HepG2 (cell line): ENCODE measurements around the gene GSG1. TPM values are rescaled to one million over a fixed set of nuclear protein-coding genes. Genes with fewer than 3 reads are reported as not detected.

Experiments
- ATAC-seq: fragments of 200-7000 bp; cut with Tn5 transposase; 3 replicates; pipeline ENCODE4 v1.9.1; 2020; ENCODE audit warnings: mild to moderate bottlenecking, moderate library complexity
- BruUV-seq: library from RNA; stranded (reverse); fragments of 400-500 nt; replicated peaks from 2 replicates; lab custom pipeline; 2021; lab: Mats Ljungman, UMichigan
- CTCF ChIA-PET: fragments of 300-600 bp; formaldehyde crosslinking; extraction: SDS; loops from one replicate; lab custom pipeline; 2021; ENCODE audit warnings: low total read pairs, inconsistent platforms, low intra/inter-chr PET ratio; lab: Yijun Ruan, JAX
- POLR2A ChIA-PET: fragments of 350-600 bp; sonication (Branson Sonifier 250); formaldehyde crosslinking; loops from one replicate; lab custom pipeline; 2020; ENCODE audit warnings: antibody characterized with exemption, inconsistent platforms; lab: Yijun Ruan, JAX
- DNase-seq: peaks from one replicate; pipeline ENCODE4 v3.0.0-alpha.2; 2015; ENCODE audit warnings: low spot score
- FAIRE-seq: peaks from 3 replicates; lab custom pipeline; 2011; peaks lifted over from hg19 to GRCh38; lab: Jason Lieb, UNC
- H2AFZ ChIP-seq: one replicate; pipeline ENCODE4 v1.6.1; 2011; ENCODE audit warnings: low read length, inconsistent platforms
- H3K27ac ChIP-seq: fragments of 300-600 bp; 3 replicates; pipeline ENCODE4 v1.8.0; 2011; ENCODE audit warnings: mixed run types, mild to moderate bottlenecking, mixed read lengths, low read length, inconsistent platforms; ENCODE audit not compliant: insufficient read depth; ENCODE audit errors: extremely low read length
- H3K27me3 ChIP-seq, 2 experiments: fragments of 200-600 bp in 1 of 2; 2 replicates in 1 of 2; 3 replicates in 1 of 2; pipeline versions ENCODE4 v1.6.0 to v1.8.0; 2011; ENCODE audit warnings: low read length in 2 of 2, mild to moderate bottlenecking in 2 of 2, moderate library complexity in 2 of 2, inconsistent platforms in 1 of 2; ENCODE audit not compliant: insufficient read depth in 2 of 2, control insufficient read depth in 1 of 2
- H3K36me3 ChIP-seq, 2 experiments: fragments of 200-600 bp in 1 of 2; replicated peaks in 1 of 2; 2 replicates in 1 of 2; 3 replicates in 1 of 2; pipeline versions ENCODE4 v1.5.1 to v1.8.0; 2011; ENCODE audit warnings: low read length in 2 of 2, inconsistent platforms in 1 of 2; ENCODE audit not compliant: insufficient read depth in 2 of 2, control insufficient read depth in 1 of 2
- H3K4me1 ChIP-seq: 2 replicates; pipeline ENCODE4 v1.5.1; 2012; ENCODE audit warnings: low read length, inconsistent platforms; ENCODE audit not compliant: insufficient read depth
- H3K4me2 ChIP-seq: 2 replicates; pipeline ENCODE4 v1.6.0; 2011; ENCODE audit warnings: low read depth, low read length, inconsistent platforms
- H3K4me3 ChIP-seq, 3 experiments: fragments of 200-600 bp in 1 of 3; sonication (generic), shearing (Covaris generic) in 1 of 3; replicated peaks in 1 of 3; 2 replicates each; pipeline ENCODE4 v1.5.1; 2011 to 2016; ENCODE audit warnings: low read length in 3 of 3, inconsistent platforms in 2 of 3, low read depth in 2 of 3, mild to moderate bottlenecking in 2 of 3, control low read depth in 1 of 3, mixed read lengths in 1 of 3; ENCODE audit not compliant: insufficient read depth in 1 of 3
- H3K79me2 ChIP-seq: one replicate; pipeline ENCODE4 v1.6.1; 2011; ENCODE audit warnings: low read length, inconsistent platforms; ENCODE audit not compliant: insufficient read depth
- H3K9ac ChIP-seq: 2 replicates; pipeline ENCODE4 v1.6.0; 2011; ENCODE audit warnings: mild to moderate bottlenecking, low read depth, low read length, inconsistent platforms; ENCODE audit not compliant: insufficient read depth
- H3K9me3 ChIP-seq: 2 replicates; pipeline ENCODE4 v1.5.1; 2012; ENCODE audit warnings: mild to moderate bottlenecking, low read length
- H4K20me1 ChIP-seq: 2 replicates; pipeline ENCODE4 v1.6.0; 2011; ENCODE audit warnings: inconsistent platforms, mild to moderate bottlenecking, low read length, moderate library complexity; ENCODE audit not compliant: insufficient read depth
- MTA3 ChIP-seq: sonication (generic); formaldehyde crosslinking; IDR thresholded peaks from 2 replicates; pipeline ENCODE4 v1.4.0; 2020; ENCODE audit warnings: missing genetic modification reagents
- REL ChIP-seq: sonication (generic); formaldehyde crosslinking; conservative IDR thresholded peaks from 2 replicates; pipeline ENCODE4 v1.8.0; 2022; ENCODE audit warnings: mild to moderate bottlenecking, missing genetic modification reagents, moderate library complexity
- SMC3 ChIP-seq: IDR thresholded peaks from 2 replicates; pipeline ENCODE4 v1.6.1; 2011; ENCODE audit warnings: low read length, improper control_type of control experiment
- ZNF138 ChIP-seq: sonication (generic); formaldehyde crosslinking; IDR thresholded peaks from 2 replicates; pipeline ENCODE4 v1.5.0; 2020; ENCODE audit warnings: mild to moderate bottlenecking, low read depth, missing genetic modification reagents
- ZNF20 ChIP-seq: sonication (generic); formaldehyde crosslinking; IDR thresholded peaks from 2 replicates; pipeline ENCODE4 v1.4.0; 2020; ENCODE audit warnings: mild to moderate bottlenecking, moderate library complexity, missing genetic modification reagents
- ZNF605 ChIP-seq: sonication (generic); formaldehyde crosslinking; IDR thresholded peaks from 2 replicates; pipeline ENCODE4 v1.8.0; 2022; ENCODE audit warnings: mild to moderate bottlenecking, missing genetic modification reagents
- WGBS: methylation state at CpG from one replicate; pipeline ENCODE4 v1.1.6; 2017; ENCODE audit warnings: low lambda C conversion rate; 5-methylcytosine and 5-hydroxymethylcytosine counted together
- in situ Hi-C: cut with HindIII; loops from 2 replicates; pipeline ENCODE4 v1.10.0; 2017; ENCODE audit warnings: low pct_unique_long_range_greater_than_20kb; ENCODE audit not compliant: extremely low pct_ligation_motif_present
- intact Hi-C: fragments of 100-400 bp; cut with micrococcal nuclease; formaldehyde crosslinking; loops from one replicate; pipeline ENCODE4 v1.10.0; 2022; ENCODE audit not compliant: unreplicated experiment
- polyA plus RNA-seq, 8 experiments: library from polyadenylated mRNA; depleted of rRNA in 3 of 8; stranded (reverse) in 7 of 8; unstranded in 1 of 8; fragments of >200 nt; fragmentation: Illumina TruSeq in 4 of 8; extraction: Trizol in 4 of 8; gene quantifications; 2 replicates each; pipeline versions ENCODE4 v1.2.1 to v1.2.3, GENCODE V29; 2011 to 2016; ENCODE audit warnings: low read depth in 4 of 8, missing spikeins in 1 of 8, mixed read lengths in 1 of 8; ENCODE audit not compliant: insufficient read depth in 1 of 8
- total RNA-seq, 5 experiments: library from RNA; depleted of rRNA; stranded (reverse); fragments of >200 nt; fragmentation: Illumina TruSeq; extraction: Trizol; gene quantifications; 2 replicates each; pipeline ENCODE4 v1.2.3, GENCODE V29; 2016; ENCODE audit warnings: low read depth in 1 of 5
- TF ChIP-seq, protein P1 (sequence below): sonication (generic); formaldehyde crosslinking; IDR thresholded peaks from 2 replicates; pipeline ENCODE4 v1.5.1; 2020; ENCODE audit warnings: mild to moderate bottlenecking, missing genetic modification reagents, borderline replicate concordance
- TF ChIP-seq, protein P2 (sequence below): sonication (generic); formaldehyde crosslinking; IDR thresholded peaks from 2 replicates; pipeline ENCODE4 v1.8.1; 2022; ENCODE audit warnings: mild to moderate bottlenecking, missing genetic modification reagents
- TF ChIP-seq, protein P3 (sequence below): sonication (generic); formaldehyde crosslinking; IDR thresholded peaks from 2 replicates; pipeline ENCODE4 v1.4.0; 2020; ENCODE audit warnings: low read depth, missing genetic modification reagents

The GSG1 gene
- total and polyA plus RNA-seq, 2 of the 13 experiments (the other 11 are each of a cell fraction or from before 2014, with no cell fraction given): not detected

DNA sequence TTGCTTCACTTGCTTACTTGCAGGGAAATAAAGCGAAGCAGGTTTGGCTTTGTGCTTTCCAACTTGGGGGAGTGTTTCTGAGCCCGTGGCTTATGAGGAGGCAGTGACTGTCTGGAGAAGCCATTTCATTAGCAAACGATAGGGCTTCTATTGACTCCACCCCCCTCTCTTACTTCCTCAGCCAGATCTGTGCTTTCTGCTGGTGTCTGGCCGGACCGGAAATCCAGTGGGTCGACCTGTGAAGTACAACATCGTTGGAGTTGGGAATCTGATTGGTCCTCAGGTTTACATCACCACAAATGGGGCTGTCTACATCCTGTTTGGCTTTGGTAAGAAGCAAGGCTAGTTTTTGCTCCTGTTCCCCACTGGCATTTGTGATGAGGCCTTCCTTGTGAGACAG lies 37.0 kb downstream of the GSG1 start:
- FAIRE-seq: no peak
- H3K4me3 ChIP-seq: no peak overlapping the region
- in situ Hi-C loops (no loop called here), intact Hi-C loops (loop anchor here (1.0 kb wide), 1 partner anchor 11 kb away; no protein-coding TSS in a partner anchor)
- no peak overlapping the region for H3K9ac ChIP-seq
- H3K79me2 ChIP-seq: no peaks in the 10 kb centered on the region
- ChIA-PET CTCF (no interaction called here), POLR2A (no interaction called here)
- H4K20me1 ChIP-seq: no peaks in the 10 kb centered on the region
- ATAC-seq: no peak
- H3K9me3 ChIP-seq: no peaks in the 10 kb centered on the region
- H3K27ac ChIP-seq: no peak overlapping the region
- H2AFZ ChIP-seq: no peak overlapping the region
- peaks cover 4 to 27% of the 10 kb centered on the region in 2 experiments; a peak in 4 of 5 replicates for H3K36me3 ChIP-seq
- H3K4me2 ChIP-seq: no peak overlapping the region
- 80% methylated on average over 7 of the region's 7 CpGs for WGBS
- no peaks in the 10 kb centered on the region for H3K27me3 ChIP-seq
- no peaks in the 10 kb centered on the region for H3K4me1 ChIP-seq
- DNase-seq: no peak
- BruUV-seq: no TSS peak
- TF ChIP-seq MTA3 (CRISPR knock-in tag) (no peak), ZNF20 (no peak), ZNF138 (CRISPR knock-in tag) (no peak), ZNF605 (CRISPR knock-in tag) (no peak), SMC3 (no peak), REL (CRISPR knock-in tag) (no peak)
- TF ChIP-seq, protein P1, sequence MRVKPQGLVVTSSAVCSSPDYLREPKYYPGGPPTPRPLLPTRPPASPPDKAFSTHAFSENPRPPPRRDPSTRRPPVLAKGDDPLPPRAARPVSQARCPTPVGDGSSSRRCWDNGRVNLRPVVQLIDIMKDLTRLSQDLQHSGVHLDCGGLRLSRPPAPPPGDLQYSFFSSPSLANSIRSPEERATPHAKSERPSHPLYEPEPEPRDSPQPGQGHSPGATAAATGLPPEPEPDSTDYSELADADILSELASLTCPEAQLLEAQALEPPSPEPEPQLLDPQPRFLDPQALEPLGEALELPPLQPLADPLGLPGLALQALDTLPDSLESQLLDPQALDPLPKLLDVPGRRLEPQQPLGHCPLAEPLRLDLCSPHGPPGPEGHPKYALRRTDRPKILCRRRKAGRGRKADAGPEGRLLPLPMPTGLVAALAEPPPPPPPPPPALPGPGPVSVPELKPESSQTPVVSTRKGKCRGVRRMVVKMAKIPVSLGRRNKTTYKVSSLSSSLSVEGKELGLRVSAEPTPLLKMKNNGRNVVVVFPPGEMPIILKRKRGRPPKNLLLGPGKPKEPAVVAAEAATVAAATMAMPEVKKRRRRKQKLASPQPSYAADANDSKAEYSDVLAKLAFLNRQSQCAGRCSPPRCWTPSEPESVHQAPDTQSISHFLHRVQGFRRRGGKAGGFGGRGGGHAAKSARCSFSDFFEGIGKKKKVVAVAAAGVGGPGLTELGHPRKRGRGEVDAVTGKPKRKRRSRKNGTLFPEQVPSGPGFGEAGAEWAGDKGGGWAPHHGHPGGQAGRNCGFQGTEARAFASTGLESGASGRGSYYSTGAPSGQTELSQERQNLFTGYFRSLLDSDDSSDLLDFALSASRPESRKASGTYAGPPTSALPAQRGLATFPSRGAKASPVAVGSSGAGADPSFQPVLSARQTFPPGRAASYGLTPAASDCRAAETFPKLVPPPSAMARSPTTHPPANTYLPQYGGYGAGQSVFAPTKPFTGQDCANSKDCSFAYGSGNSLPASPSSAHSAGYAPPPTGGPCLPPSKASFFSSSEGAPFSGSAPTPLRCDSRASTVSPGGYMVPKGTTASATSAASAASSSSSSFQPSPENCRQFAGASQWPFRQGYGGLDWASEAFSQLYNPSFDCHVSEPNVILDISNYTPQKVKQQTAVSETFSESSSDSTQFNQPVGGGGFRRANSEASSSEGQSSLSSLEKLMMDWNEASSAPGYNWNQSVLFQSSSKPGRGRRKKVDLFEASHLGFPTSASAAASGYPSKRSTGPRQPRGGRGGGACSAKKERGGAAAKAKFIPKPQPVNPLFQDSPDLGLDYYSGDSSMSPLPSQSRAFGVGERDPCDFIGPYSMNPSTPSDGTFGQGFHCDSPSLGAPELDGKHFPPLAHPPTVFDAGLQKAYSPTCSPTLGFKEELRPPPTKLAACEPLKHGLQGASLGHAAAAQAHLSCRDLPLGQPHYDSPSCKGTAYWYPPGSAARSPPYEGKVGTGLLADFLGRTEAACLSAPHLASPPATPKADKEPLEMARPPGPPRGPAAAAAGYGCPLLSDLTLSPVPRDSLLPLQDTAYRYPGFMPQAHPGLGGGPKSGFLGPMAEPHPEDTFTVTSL (CRISPR knock-in tag): no peak
- TF ChIP-seq, protein P2, sequence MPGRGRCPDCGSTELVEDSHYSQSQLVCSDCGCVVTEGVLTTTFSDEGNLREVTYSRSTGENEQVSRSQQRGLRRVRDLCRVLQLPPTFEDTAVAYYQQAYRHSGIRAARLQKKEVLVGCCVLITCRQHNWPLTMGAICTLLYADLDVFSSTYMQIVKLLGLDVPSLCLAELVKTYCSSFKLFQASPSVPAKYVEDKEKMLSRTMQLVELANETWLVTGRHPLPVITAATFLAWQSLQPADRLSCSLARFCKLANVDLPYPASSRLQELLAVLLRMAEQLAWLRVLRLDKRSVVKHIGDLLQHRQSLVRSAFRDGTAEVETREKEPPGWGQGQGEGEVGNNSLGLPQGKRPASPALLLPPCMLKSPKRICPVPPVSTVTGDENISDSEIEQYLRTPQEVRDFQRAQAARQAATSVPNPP (CRISPR knock-in tag): no peak
- TF ChIP-seq, protein P3, sequence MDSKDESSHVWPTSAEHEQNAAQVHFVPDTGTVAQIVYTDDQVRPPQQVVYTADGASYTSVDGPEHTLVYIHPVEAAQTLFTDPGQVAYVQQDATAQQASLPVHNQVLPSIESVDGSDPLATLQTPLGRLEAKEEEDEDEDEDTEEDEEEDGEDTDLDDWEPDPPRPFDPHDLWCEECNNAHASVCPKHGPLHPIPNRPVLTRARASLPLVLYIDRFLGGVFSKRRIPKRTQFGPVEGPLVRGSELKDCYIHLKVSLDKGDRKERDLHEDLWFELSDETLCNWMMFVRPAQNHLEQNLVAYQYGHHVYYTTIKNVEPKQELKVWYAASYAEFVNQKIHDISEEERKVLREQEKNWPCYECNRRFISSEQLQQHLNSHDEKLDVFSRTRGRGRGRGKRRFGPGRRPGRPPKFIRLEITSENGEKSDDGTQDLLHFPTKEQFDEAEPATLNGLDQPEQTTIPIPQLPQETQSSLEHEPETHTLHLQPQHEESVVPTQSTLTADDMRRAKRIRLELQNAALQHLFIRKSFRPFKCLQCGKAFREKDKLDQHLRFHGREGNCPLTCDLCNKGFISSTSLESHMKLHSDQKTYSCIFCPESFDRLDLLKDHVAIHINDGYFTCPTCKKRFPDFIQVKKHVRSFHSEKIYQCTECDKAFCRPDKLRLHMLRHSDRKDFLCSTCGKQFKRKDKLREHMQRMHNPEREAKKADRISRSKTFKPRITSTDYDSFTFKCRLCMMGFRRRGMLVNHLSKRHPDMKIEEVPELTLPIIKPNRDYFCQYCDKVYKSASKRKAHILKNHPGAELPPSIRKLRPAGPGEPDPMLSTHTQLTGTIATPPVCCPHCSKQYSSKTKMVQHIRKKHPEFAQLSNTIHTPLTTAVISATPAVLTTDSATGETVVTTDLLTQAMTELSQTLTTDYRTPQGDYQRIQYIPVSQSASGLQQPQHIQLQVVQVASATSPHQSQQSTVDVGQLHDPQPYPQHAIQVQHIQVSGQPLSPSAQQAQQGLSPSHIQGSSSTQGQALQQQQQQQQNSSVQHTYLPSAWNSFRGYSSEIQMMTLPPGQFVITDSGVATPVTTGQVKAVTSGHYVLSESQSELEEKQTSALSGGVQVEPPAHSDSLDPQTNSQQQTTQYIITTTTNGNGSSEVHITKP (CRISPR knock-in tag): no peak
